Stimulated activated CD8-positive, alpha-beta memory T cell treated with anti-CD3 and anti-CD28 coated beads, Interleukin-12 subunit alpha, Interleukin-12 subunit beta, amount 100 ng/mL, for 24 hours (primary cell): Measurements from ENCODE around the gene CARD11.

Experiments
- DNase-seq: peaks from one replicate; pipeline ENCODE4 v3.0.0-alpha.2; 2020; ENCODE audit errors: extremely low read depth

Gene CARD11

GRCh38 chr7:2906197-2906931 is 137.3 kb downstream of the CARD11 start:
- DNase-seq, result no peak

- DNase-seq, result no peak
These were observed 138.2 kb downstream of the CARD11 start for GRCh38 chr7:2905500-2905899.

- DNase-seq, result no peak
These were observed 138.6 kb downstream of the CARD11 start for GRCh38 chr7:2905027-2905426.

- DNase-seq, result no peak
These were observed 139.5 kb downstream of the CARD11 start for GRCh38 chr7:2904202-2904601.

- no peak for DNase-seq
These were observed 139.9 kb downstream of the CARD11 start for GRCh38 chr7:2903682-2904162.

GRCh38 chr7:2897023-2897422 is 146.6 kb downstream of the CARD11 start:
- no peak for DNase-seq

- no peak for DNase-seq
These were observed 147.5 kb downstream of the CARD11 start for GRCh38 chr7:2896131-2896530.

GRCh38 chr7:2894118-2894940 is 149.3 kb downstream of the CARD11 start:
- no peak for DNase-seq

- DNase-seq, result no peak
These were observed 150.2 kb downstream of the CARD11 start for GRCh38 chr7:2893411-2893861.

- DNase-seq, result no peak
These were observed 151.1 kb downstream of the CARD11 start for GRCh38 chr7:2892549-2892948.

- DNase-seq, result no peak
These were observed 155.9 kb downstream of the CARD11 start for GRCh38 chr7:2887816-2888215.

GRCh38 chr7:2886900-2887299 is 156.8 kb downstream of the CARD11 start:
- no peak for DNase-seq

GRCh38 chr7:2886391-2886790 is 157.3 kb downstream of the CARD11 start:
- DNase-seq, result no peak

GRCh38 chr7:2884161-2884560 is 159.5 kb downstream of the CARD11 start:
- no peak for DNase-seq

- no peak for DNase-seq
These were observed 160.6 kb downstream of the CARD11 start for GRCh38 chr7:2883101-2883500.

GRCh38 chr7:2882111-2882510 is 161.6 kb downstream of the CARD11 start:
- no peak for DNase-seq

- DNase-seq, result no peak
These were observed 162.7 kb downstream of the CARD11 start for GRCh38 chr7:2880874-2881533.

- DNase-seq, result no peak
These were observed 163.6 kb downstream of the CARD11 start for GRCh38 chr7:2880051-2880450.

GRCh38 chr7:2879354-2879753 is 164.3 kb downstream of the CARD11 start:
- no peak for DNase-seq

GRCh38 chr7:2878306-2878705 is 165.4 kb downstream of the CARD11 start:
- no peak for DNase-seq

- no peak for DNase-seq
These were observed 167.5 kb downstream of the CARD11 start for GRCh38 chr7:2876031-2876731.
